ENCODE data around the gene PYGB.

DNA sequence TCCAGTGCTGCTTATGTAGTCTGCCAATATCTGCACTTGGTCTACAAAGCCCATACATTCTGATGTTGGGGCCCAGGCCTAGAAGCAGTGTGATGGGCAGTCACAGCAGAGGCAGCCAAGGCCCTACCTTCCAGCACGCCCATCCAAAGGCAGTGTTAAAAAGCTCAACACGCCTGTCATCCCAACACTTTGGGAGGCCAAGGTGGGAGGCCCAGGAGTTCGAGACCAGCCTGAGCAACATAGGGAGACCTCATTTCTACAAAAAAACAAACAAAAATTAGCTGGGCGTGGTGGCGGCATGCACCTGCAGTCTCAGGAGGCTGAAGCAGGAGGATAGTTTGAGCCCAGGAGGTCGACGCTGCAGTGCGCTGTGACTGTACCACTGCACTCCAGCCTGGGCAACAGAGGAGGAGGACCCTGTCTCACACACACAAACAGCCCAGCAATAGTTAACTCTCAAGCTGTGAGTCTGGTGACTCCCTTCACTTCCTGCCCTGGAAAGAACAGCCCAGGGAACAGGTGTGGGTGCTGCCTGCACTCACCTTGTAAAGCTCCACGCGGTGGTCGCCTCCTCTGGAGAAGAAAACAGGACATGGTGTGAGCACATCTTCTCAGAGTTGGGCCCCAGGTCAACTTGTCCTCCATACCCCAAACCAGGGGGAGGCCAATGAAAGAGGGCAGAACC lies 68.8 kb downstream of the PYGB start:
- TF ChIP-seq, protein P1, sequence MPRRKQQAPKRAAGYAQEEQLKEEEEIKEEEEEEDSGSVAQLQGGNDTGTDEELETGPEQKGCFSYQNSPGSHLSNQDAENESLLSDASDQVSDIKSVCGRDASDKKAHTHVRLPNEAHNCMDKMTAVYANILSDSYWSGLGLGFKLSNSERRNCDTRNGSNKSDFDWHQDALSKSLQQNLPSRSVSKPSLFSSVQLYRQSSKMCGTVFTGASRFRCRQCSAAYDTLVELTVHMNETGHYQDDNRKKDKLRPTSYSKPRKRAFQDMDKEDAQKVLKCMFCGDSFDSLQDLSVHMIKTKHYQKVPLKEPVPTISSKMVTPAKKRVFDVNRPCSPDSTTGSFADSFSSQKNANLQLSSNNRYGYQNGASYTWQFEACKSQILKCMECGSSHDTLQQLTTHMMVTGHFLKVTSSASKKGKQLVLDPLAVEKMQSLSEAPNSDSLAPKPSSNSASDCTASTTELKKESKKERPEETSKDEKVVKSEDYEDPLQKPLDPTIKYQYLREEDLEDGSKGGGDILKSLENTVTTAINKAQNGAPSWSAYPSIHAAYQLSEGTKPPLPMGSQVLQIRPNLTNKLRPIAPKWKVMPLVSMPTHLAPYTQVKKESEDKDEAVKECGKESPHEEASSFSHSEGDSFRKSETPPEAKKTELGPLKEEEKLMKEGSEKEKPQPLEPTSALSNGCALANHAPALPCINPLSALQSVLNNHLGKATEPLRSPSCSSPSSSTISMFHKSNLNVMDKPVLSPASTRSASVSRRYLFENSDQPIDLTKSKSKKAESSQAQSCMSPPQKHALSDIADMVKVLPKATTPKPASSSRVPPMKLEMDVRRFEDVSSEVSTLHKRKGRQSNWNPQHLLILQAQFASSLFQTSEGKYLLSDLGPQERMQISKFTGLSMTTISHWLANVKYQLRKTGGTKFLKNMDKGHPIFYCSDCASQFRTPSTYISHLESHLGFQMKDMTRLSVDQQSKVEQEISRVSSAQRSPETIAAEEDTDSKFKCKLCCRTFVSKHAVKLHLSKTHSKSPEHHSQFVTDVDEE (CRISPR knock-in tag; IDR thresholded peaks at IDR 0.05) = no peak
- TF ChIP-seq TOX (CRISPR knock-in tag; IDR thresholded peaks at IDR 0.05; ENCODE audit: borderline replicate concordance) (no peak), ARNTL (CRISPR knock-in tag; IDR thresholded peaks at IDR 0.05; ENCODE audit: borderline replicate concordance, low read depth) (no peak), ZFP3 (CRISPR knock-in tag; IDR thresholded peaks at IDR 0.05) (no peak), CSDC2 (CRISPR knock-in tag; IDR thresholded peaks at IDR 0.05) (no peak)
- TF ChIP-seq, protein P2, sequence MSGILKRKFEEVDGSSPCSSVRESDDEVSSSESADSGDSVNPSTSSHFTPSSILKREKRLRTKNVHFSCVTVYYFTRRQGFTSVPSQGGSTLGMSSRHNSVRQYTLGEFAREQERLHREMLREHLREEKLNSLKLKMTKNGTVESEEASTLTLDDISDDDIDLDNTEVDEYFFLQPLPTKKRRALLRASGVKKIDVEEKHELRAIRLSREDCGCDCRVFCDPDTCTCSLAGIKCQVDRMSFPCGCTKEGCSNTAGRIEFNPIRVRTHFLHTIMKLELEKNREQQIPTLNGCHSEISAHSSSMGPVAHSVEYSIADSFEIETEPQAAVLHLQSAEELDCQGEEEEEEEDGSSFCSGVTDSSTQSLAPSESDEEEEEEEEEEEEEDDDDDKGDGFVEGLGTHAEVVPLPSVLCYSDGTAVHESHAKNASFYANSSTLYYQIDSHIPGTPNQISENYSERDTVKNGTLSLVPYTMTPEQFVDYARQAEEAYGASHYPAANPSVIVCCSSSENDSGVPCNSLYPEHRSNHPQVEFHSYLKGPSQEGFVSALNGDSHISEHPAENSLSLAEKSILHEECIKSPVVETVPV (CRISPR knock-in tag; IDR thresholded peaks at IDR 0.05) = no peak
- TF ChIP-seq, protein P3, sequence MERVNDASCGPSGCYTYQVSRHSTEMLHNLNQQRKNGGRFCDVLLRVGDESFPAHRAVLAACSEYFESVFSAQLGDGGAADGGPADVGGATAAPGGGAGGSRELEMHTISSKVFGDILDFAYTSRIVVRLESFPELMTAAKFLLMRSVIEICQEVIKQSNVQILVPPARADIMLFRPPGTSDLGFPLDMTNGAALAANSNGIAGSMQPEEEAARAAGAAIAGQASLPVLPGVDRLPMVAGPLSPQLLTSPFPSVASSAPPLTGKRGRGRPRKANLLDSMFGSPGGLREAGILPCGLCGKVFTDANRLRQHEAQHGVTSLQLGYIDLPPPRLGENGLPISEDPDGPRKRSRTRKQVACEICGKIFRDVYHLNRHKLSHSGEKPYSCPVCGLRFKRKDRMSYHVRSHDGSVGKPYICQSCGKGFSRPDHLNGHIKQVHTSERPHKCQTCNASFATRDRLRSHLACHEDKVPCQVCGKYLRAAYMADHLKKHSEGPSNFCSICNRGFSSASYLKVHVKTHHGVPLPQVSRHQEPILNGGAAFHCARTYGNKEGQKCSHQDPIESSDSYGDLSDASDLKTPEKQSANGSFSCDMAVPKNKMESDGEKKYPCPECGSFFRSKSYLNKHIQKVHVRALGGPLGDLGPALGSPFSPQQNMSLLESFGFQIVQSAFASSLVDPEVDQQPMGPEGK (CRISPR knock-in tag; IDR thresholded peaks at IDR 0.05; ENCODE audit: borderline replicate concordance) = no peak
